Measurements from ENCODE around the gene MLANA. TPM values are rescaled to one million over a fixed set of nuclear protein-coding genes. Genes with fewer than 3 reads are reported as not detected.

Gene MLANA
- total and polyA plus RNA-seq, 10 of the 15 experiments (the other 5 are each of a cell fraction or from before 2014, with no cell fraction given) = 0.11 to 0.26 (median 0.13) TPM; not detected in 6

- no peak for TF ChIP-seq CEBPZ (IDR thresholded peaks at IDR 0.05; ENCODE audit: low read depth, low read length)
- no peak for TF ChIP-seq MLLT1 (IDR thresholded peaks at IDR 0.05)
- TF ChIP-seq SKIL (IDR thresholded peaks at IDR 0.05; ENCODE audit: low read depth, poor library complexity, severe bottlenecking) = no peak
- no peak for TF ChIP-seq ZNF384 (IDR thresholded peaks at IDR 0.05; ENCODE audit: borderline replicate concordance, low read depth, low read length)
- no peak for TF ChIP-seq IRF4 (IDR thresholded peaks at IDR 0.05; ENCODE audit: low read depth, low read length)
- no peak for TF ChIP-seq USF1 (IDR thresholded peaks at IDR 0.05; ENCODE audit: borderline replicate concordance, extremely low read length, insufficient read depth, low read depth, low read length)
- no peak for TF ChIP-seq ZBTB33 (IDR thresholded peaks at IDR 0.05)
- TF ChIP-seq POU2F2 (IDR thresholded peaks at IDR 0.05; ENCODE audit: borderline replicate concordance, low read depth, low read length) = no peak
- TF ChIP-seq ETV6 (conservative IDR thresholded peaks at IDR 0.05 in 1 of 2, IDR thresholded peaks at IDR 0.05 in 1 of 2; ENCODE audit: borderline replicate concordance in 1 of 2, low read depth in 1 of 2) = no peak
- TF ChIP-seq PAX5 (IDR thresholded peaks at IDR 0.05; ENCODE audit: borderline replicate concordance, low read depth, low read length) = no peak
- no peak for TF ChIP-seq ESRRA (IDR thresholded peaks at IDR 0.05; ENCODE audit: low read length)
Observed at GRCh38 chr9:5892456-5893133, 1.9 kb downstream of the MLANA start (continued).
